ENCODE data around the gene IL10RA.
"Not testable (repeated sequence)": the region's sequence is repeated elsewhere in the genome, so short reads cannot be mapped to it uniquely, and the experiment has no call there.

The IL10RA gene

DNA sequence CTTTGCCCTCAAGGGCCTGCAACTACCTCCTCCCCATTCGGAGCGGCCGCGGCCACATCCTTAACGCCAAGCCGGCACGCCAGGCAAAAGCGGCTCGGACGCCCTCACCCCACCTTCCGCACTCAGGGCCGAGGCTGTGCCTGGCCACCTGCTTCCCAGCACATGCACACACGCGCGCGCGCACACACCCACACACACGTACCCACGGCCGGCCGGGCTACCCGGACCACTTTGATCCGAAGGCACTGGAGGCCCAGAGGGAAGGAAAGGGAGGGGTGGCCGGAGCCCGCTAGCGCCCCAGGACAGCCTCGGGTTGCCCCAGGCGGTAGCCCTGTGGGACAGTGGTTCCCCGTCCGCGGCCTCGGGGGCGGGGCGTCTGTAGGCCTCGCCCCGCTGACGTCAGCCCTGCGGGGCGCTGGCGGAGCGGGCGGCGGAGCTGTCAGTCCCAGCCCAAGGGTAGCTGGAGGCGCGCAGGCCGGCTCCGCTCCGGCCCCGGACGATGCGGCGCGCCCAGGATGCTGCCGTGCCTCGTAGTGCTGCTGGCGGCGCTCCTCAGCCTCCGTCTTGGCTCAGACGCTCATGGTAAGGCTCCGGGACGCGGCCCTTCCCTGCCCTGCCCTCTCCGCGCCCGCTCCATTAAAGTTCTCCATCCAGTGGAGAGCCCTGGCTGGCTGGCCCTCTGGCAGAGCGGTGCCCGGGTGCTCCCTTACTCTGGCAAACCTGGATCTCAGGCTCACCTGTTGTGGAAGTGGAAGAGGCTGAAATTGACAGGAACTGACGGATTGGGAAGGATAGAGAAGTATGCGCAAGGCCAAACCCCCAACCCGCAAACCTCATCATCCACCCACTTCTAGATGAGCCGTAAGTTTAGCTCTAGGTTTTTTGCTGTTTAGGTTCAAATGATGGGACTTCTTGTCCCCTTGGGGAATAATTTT, at the start of gene IL10RA:
Gene IL10RA, plus strand, starts transcription at position 442 of the 935 bp plus-strand sequence. Its CDS starts 74 bp downstream, at position 516.
- FAIRE-seq: no peak

DNA sequence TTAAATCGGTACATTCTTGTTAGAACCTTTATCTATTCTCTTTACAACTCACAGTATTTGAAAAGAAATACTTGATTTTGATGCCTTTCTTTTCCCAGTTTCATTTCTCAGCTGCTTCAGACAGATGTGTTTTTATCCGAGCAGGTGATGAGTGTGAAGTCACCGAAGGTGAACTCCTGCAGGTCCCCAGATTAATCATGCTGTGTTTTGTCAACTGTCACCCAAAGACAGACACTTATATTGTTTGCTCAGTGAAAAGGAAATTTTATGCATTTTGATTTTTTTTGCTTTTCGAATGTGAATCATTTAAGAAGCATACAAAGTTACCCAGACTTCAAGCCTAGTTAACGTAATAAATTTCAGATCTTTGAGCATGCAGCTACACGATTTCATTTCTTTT, 49.2 kb upstream of the IL10RA start:
- no peak for FAIRE-seq
- DNase-seq (ENCODE audit: insufficient read length, low spot score): no peak

More for the DNA sequence above, at the start of gene IL10RA:
- peak; percentile 43 for DNase-seq (ENCODE audit: insufficient read length, low spot score)

DNA sequence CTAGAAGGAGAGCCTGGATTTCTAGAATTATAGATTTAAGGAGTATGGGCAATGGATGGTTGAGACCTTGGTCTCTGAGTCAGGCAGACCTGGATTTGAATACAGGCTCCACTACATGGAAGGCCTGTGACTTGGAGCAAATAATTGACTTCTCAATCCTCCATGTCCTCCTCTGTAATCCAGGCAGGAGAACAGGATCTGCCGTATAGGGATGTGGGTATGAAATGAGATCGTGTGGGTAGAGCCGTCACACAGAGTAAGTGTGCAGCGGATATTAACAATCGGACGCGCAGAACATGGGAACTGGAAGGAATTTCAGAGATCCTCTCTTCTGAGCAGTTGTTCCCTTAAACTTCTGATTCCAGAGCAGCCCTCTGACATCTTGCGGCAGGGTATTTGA, 45.5 kb upstream of the IL10RA start:
- FAIRE-seq (no peak), DNase-seq (ENCODE audit: insufficient read length, low spot score) (no peak)

DNA sequence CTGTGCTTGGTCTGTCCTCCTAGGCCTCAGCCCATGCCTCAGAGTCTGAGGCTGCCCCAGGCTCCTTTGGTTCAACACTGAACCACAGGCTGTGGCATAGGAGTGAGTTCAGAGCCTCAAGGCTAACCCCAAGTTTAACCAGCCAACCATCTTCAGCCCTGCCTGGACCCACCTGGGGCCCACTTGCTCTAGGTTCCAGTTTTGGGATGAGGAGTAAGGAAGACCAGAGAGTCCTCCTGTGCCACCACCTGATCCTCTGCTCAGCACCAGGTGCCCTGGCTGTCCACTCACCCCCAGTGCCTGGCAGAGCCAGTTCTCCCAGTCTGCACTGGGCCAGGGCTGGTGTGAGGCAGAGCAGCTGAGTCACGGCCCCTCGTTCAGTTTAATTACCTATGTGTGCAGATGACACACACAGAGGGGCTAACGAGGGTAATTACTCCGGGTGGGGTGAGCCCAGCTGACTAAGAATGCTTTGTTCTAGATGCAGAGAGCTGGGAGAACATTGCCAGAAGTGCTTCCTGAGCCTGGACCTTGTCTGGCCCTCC, 45.0 kb upstream of the IL10RA start:
- DNase-seq (ENCODE audit: insufficient read length, low spot score) (no peak), FAIRE-seq (no peak)

DNA sequence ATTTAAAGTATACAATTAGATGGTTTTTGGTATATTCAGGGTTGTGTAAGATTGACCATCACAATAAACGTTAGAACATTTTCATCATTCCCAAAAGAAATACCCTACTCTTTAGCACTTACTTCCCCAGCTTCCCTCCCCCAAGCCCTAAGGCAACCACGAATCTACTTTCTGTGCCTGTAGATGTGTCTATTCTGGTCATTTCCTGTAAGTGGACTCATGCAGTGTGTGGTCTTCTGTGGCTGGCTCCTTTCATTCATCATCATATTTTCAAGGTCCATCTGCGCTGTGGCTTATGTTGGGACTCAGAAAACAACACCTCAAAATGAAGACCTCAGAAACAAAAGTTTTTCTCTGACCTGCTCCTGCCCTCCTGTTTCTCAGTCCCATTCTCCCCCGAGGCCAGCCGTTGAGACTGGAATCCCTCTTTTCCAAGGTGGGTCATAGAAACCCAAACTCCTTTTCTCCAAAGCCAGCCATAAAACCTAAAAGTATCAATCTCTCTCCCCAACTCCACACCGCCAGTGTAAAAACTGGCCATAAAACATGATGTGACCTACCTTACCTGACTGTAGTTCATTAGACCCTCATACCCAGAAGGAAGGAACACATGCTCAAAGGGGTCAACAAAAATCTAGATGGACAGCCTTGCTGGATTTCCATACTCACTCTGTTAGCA, 44.1 kb upstream of the IL10RA start:
- DNase-seq (ENCODE audit: insufficient read length, low spot score) (no peak), FAIRE-seq (no peak)

DNA sequence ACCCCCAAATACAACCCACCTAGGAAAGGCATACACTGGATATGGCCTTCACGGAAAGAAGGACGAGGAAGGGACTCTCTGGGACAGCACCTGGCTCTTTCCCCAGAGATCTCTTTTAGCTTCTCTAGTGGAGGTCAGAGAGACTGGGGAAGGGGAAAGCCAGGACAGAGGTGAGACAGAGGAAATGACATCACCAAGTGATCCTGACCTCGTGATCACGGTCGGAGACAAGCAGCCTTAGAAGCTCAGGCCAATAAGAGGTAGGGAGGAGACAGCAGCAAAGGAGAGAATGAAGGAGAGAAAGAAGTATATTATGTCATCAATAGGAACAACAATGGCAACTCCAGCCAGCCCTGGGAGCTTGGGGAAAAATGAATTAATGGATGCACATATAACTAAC, 41.6 kb upstream of the IL10RA start:
- DNase-seq (ENCODE audit: insufficient read length, low spot score) (no peak), FAIRE-seq (no peak)

DNA sequence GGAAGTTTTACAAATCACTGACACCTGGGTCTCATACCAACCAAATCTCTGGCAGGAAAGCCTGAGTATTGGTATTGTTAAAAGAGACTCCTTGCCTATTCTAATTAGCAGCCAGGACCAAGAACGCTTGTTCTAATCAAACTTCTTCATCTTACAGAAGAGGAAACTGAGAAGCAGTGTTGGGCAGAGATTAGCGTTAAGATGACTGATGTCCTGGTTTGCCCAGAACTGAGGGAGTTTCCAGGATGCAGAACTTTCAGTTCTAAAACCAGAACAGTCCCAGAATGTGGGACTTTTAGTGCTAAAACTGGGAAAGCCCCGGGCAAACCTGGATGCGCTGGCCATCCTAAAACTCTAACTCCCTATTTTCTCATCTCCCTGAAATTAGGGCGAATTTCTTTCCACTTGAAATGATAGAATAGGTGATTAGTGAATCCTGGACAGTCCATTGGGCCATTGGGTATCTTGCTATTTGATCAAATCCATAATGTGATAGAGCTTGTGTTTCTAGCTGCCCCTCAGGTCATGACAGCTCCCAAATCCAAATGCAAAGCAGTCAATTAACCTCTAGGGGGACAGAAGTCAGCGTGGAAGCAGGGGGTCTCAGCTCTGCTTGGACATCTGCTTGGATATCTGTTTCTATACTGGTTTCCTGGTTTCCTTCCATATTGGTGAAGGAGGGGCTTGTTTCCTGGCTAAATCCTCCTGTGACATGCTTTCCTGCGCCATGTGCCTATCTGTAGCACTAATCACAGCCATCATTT, 41.0 kb upstream of the IL10RA start:
- no peak for DNase-seq (ENCODE audit: insufficient read length, low spot score)
- FAIRE-seq: no peak

DNA sequence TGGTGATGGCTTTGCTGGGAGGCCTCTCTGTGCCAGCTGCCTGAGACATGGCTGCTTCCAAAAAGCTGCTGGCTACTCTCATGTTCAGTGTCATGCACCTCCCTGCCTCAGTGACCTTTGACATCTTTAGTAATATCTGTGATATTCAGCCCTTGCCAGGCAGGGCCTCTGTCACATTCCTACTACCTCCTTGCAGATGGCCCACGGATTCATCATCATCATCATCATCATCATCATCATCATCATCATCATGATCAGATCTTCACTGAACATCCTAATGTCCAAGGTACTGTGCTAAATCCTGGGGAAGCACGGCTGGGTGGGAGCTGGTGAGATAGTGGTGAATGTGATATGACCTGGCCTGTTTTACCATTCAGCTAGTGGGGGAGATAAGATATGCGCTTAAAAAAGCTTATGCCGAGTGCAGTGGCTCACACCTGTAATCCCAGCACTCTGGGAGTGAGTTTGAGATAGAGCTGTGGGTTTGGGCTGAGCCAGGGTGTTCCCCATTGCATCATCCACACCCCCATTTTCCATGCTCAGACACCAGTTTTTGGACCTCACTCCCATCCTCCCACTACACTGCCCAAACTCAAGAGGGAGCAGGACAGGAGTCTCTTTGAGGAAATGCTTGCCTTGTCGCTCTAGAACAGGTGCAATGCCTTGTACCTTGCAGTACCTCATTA, 39.9 kb upstream of the IL10RA start:
- FAIRE-seq: no peak
- DNase-seq (ENCODE audit: insufficient read length, low spot score): no peak

DNA sequence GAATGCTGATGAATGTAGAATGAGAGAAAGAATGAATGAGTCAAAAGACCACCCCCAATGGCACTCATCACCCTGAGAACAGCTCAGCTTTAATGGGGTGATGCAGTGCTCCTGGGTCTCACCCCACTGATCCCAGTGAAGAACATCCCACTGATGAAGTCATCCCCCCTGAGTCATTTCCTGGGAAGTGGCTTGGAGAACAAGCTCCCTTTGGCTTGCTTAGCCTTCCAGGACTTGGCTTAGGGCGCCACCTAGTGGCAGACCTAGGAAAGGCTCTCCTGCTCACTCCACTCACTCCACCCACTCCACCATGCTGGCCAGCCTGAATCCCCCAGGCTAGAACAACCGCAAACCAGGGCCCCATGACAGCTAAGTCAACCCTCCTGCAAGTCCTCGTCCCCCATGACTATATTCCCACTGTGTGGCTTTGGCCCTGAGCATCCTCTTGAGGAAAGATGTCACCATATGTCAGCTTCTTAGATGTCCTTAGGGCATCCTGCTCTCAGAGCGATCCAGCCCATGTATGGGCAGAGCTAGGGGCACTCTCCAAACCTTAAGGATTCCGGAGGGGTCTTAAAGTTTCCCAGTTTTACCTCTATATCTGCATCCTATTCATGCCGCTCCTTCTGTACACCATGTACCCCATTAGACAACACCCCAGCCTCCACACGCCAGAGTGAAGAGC, 39.2 kb upstream of the IL10RA start:
- FAIRE-seq: peak; percentile 60

DNA sequence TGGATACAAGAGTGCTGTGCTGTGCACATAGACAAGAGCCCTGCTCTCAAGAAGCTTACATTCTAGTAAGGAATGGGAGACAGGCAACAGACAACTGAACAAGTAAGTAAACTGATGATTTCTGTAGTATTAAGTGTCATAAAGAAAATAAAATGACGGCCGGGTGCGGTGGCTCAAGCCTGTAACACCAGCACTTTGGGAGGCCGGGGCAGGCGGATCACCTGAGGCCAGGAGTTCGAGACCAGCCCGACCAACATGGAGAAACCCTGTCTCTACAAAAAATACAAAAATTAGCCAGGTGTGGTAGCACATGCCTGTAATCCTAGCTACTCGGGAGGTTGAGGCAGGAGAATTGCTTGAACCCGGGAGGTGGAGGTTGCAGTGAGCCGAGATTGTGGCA, 38.4 kb upstream of the IL10RA start:
- FAIRE-seq; DNase-seq (ENCODE audit: insufficient read length, low spot score): not testable (repeated sequence)

More for the DNA sequence above, 39.2 kb upstream of the IL10RA start:
- DNase-seq (ENCODE audit: insufficient read length, low spot score): peak; percentile 94

DNA sequence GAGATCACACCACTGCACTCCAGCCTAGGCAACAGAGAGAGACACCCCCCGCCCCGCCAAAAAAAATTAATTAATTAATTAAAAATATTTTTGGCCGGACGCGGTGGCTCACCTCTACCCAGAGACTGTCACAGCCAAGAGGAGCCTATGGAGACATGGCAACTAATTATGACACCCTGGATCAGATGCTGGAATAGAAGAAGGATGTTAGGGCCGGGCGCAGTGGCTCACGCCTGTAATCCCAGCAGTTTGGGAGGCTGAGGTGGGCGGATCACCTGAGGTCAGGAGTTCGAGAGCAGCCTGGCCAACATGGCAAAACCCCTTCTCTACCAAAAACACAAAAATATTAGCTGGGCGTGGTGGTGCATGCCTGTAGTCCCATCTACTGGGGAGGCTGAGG, 37.7 kb upstream of the IL10RA start:
- DNase-seq (ENCODE audit: insufficient read length, low spot score); FAIRE-seq: not testable (repeated sequence)

DNA sequence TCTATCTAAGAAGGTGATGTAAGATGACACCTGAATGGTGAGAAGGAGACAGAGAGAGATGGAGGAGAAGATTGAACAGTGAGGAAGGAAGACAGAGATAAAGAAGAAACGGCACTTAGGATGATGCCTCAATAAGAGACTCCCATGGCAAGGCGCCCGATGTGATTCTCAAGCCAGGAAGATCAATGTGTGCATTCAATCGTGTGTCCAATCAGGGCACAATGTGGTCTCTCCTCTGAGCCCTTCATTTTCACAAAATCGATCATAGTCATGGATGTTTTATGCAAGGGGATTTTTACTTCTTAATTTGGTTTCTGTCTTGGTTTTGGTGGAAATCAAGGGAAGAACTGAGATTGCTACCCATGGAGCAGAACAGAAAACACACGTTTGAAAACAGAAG, 37.1 kb upstream of the IL10RA start:
- DNase-seq (ENCODE audit: insufficient read length, low spot score): no peak
- no peak for FAIRE-seq

DNA sequence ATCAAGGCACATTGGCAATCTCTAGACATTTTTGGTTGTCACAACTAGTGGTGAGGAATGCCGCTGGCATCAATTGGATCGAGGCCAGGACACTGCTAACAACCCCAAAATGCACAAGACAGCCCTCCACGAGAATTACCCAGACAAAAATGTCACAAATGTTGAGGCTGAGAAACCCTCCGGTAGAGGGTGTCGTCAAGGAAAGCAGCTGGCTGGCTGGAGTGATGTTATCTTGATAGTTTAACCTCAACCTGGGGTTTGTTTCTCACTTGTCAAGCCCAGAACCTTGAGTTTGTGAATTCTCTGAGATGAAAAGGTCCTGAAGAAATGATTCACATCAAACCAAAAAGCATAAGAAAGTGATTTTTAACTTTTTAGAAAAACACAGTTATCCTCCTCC, 35.9 kb upstream of the IL10RA start:
- no peak for FAIRE-seq
- no peak for DNase-seq (ENCODE audit: insufficient read length, low spot score)

DNA sequence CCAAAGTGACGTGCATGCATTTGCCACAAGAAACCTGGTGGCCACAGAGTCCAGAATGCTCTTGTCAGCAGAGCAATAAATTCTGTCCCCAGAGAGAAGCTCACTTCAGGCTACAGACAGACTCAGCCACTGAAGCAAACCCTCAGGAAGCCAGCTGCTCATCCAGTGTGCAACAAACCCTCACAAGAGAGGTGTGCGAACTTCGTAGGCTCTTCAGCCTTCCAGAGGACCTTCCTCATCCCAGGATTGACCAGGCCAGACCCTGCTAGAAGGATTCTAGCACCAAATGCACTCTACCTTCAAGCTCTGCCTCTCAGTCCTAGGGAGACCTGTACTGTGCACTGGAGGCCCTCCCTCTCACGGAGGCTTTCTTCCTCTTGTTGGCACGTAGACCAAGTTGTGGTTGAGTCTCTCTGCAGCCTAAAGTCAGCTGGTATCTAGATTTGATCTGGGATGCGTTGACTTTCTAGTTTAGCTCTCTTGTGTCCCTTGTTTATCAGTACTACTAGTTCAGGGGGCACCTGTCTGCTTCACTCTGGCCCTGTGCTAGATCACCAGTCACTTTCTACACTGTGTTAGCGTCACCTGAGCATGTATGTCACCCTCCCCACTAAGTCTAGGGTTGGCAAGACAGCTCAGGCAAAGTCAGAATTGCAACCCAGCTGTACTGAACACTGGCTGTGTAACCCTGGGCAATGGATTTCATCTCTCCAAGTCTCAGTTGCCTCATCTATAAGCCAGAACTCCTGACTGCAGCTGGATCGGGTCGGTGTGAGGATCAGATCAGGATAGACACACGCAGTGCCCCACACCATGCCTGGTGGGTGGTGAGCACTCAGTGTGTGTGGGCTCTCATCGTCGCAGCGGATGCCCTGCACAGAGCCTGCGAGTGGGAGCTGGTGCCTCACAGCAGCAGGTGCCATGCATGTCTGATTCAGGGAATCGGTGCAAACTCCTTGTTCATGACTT, 34.9 kb upstream of the IL10RA start:
- FAIRE-seq: no peak

DNA sequence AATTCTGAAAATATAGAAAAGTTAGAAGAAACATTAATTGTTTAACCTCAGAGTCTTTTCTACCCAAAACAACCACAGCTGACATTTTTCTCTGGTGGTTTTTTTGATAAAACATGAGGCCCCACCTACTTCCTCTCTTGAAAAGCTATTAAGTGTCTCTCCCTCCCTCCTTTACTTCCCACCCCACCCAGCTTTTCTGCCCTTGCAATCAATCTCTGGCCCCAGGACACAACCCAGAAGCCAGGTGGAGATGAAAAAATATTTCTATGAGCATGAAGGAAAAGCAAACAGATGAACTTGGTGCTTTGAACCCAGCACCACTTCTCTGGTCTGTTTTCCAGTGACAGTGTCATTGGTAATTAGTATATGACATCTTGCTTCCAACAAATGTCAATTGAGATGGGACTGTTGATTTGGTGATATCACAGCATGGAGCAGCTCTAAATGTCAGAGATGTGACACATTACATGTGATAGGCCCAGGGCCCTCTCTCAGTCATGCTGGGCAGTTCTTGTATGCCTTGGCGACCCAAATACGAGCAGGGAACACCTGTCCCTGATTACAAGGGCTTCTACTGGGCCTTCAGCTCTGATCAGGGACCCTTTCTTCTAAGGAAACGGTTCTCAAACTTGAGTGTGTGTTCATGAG, 33.0 kb upstream of the IL10RA start:
- no peak for DNase-seq (ENCODE audit: insufficient read length, low spot score)
- FAIRE-seq: no peak

More for the DNA sequence above, 34.9 kb upstream of the IL10RA start:
- no peak for DNase-seq (ENCODE audit: insufficient read length, low spot score)

DNA sequence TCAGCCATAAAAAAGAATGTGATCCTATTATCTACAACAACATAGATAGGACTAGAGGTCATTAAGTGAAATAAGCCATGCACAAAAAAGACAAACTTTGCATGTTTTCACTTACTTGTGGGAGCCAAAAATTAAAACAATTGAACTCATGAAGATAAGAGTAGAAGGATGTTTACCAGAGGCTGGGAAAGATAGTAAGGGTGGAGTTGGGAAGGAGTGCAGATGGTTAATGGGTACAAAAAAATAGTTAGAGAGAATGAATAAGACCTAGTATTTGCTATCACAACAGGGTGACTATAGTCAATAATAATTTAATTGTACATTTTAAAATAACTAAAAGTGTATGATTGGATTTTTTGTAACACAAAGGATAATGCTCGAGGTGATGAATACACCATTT, 27.2 kb upstream of the IL10RA start:
- DNase-seq (ENCODE audit: insufficient read length, low spot score) (no peak), FAIRE-seq (no peak)

DNA sequence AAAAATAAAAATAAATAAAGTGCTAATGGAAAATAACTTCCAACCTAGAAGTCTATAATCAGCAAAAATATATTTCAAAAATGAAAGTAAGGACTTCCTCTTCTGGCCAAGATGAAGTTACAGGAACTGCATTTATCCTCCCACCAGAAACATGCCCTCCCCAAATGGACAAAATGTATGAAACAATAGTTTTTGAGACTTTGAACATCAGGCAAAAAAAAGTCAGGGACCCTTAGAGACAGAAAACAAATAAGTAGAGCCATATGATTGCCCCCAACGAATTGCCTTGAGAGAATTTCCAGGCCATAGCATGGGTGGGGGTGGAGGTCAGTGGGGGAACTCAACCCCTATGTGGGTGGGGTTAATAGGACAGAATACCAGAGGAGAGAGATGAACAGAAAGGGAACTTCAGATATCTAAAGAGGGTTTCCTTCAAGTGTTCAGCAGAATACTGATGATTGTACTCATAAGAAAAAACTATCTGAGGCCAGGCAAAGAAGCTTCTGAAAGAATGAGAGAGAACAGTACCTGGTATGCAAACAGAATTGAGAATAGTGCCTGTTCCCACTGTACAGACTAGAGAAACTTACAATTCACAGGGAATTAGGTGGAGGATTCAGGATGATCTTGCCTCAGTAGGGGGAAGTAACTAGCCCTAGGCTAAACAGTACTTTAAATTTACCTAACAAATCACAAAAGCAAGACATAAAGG, 26.6 kb upstream of the IL10RA start:
- DNase-seq (ENCODE audit: insufficient read length, low spot score) (no peak), FAIRE-seq (no peak)

Measured in HTR-8/SVneo (cell line).